ENCODE data around the gene CDH23.

The CDH23 gene

DNA sequence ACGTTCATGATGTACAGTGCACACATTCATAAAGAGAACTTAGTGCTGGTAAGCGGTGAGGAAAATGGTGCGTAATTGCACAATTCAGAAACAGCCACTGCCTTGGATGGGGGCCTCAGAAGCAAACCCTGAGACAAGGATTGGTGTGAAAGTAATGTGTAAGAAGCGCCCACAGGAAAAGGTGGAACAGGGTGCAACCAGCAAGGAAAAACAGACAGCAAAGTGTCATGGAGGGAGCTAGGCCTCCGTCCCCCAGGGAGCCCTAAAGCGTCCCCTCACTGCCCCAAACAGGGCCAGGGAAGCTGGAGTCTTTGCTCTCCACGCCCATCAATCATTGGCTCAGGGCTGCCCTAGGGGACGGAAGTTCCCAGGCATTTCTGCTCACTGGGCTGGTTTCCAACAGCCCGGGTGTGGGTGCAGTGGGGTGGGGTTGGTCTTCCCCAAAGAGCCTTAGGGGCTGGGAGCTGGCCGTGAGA is 332.5 kb downstream of the CDH23 start:
- no peak for DNase-seq

DNA sequence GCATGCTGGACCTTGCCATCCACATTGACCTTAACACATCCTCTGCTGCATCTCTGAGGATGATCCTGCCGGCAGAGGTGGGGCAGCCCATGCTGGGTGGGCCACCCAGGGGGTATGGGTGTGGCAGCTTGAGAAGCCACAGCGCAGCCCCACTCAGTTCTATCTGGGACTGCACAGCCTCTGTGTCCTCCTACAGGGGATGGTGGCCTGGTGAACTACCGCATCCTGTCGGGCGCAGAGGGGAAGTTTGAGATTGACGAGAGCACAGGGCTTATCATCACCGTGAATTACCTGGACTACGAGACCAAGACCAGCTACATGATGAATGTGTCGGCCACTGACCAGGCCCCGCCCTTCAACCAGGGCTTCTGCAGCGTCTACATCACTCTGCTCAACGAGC is 335.1 kb downstream of the CDH23 start:
- no peak for DNase-seq

DNA sequence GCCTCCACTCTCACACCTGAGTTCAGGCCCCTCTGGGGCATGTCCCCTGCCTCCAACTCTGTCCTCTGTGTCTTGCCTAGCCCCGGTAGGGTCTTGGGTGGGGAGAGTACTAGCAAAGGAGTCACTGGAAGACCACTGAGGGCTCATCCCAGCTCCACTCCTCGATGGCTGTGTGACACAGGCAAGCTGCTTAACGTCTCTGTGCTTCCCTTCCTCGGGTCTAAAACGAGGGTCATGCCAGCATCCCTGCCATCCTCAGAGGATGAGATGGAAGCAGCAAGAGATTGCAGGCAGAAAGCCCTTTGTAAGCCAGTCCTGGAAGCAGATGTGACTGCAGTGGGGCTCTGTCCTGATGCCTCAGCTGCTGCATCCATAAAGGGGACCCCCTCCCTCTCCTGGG is 338.1 kb downstream of the CDH23 start:
- no peak for DNase-seq

DNA sequence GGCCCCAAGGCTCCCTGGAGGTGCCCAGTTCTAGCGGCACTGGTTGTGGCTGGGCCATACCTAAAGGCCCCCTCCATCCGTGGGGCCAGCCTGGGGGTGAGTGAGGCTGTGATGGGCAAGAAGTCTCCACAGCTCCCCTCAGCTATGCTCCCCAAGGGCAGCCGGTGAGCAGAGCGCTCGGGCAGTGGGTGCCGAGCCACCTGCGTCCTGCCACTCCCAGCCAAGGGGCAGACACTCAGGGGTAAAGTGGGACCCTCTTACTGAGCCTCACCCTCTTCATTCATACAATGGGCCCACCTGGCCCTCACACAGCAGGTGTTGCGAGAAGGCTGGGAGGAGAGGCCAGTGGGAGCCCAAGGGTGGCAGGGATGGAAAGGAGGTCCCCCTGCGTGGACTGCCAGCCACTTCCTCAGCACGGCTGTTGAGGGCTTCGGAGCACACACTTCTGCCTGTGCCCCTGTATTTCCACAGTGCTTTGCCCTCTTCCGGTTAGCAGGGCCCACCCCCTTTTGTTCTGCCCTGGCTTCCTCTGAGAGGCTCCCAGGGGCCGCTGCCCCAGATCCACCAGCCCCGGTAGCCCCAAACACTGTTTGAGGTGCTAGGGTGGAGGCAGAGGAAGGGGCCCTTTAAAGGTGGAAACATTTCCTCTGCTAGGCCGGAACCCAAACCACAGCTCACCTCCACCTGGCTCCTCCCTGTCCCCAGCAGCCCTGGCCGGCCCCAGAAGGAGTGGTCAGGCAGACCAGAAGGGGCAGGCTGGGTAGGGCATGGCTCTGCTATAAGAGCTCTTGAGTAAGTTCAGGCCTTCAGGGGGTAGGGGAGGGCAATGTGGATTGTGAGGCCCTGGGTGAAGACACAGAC is 339.2 kb downstream of the CDH23 start:
- DNase-seq: peak; percentile 75

DNA sequence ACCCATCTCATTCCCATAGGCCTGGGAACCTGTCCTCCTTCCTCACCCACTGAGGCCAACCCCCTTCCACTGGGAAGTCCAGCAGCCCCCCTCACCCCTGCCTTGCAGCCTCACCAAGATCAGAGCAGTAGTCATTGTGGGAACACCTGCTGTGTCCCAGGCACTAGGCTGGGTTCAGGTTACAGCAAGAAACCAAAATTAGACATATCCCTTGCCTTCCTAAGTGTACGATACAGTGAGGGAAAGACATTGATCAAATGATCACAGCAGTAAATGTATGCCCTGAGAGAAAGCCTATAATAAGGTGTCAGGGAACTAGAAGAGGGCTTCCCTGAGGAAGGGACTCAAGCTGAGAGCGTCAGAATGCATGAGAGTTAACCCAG is 339.8 kb downstream of the CDH23 start:
- no peak for DNase-seq

DNA sequence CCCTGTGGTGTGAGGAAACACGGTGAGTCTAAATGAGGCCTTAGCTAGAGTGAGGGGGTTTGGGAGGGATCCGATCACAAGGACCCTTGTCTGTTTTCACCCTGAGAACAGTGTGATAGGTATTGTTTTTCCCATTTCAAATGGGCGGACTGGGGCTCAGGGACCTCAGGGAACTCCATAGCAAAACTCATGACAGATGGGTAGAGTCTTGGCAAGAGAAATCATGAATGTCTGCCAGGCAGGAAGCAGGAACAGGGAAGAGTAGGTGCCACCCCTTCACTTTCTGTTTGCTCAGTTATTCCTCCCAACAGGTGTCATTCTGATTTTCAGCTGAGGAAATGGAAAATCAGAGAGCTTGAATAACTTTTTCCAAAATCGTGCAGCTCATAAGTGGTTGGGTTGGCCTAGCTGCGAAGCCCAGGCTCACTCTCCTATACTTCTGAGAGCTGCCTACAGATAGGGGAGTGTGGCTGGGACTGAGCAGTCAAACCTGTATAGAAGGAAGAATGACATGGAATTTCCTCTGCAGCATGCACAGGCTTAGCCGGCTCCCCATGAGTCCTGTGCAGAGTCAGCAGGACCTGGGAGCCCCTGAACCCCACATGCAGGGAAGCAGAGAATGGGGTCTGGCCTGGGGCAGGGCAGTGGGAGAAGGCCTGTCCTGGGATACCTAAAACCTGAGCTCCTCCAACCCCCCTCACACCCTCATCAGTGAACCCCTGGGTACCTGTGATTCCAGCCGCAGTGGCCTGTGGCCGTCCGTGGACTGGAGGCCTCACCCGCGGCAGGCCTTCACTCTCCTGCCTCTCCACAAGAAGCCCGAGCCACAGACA is 340.5 kb downstream of the CDH23 start:
- no peak for DNase-seq

DNA sequence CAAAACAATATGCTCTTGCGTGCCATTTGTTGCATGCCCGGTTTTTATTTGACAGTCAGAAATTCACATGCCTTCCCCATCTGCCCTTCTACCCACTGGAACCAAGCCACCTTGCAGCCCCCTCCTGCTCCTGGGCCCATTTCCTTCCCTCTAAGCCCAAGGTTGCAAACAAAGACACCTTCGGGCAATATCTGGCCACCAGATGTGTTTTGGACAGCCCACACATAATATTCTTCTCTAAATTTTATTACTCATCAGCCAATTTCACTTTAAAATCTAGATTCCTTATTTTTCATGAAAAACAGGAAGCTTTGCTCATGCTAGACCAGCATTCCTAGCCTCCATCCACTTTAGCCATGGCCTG is 341.1 kb downstream of the CDH23 start:
- no peak for DNase-seq

DNA sequence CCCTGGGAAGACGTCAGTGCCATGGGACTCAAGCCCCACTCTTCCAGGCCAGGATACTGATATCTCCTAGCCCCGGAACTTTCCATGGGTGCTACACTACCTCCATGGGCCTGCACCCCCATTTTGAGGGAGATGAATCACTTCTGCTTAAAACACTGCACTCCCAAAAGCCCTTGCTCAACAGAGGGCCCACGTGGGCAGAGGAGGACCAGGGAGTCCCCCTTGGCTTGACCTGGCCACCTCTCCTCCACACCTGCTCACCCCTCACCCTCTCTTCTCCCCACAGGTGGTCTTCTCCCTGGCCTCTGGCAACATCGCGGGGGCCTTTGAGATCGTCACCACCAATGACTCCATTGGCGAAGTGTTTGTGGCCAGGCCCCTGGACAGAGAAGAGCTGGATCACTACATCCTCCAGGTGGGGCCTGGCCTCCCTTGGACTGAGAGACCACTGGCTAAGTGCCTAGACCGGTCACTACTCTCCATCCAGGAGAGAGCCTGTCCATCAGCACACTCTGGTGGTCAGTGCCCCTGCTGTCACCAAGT is 342.7 kb downstream of the CDH23 start:
- DNase-seq: no peak

DNA sequence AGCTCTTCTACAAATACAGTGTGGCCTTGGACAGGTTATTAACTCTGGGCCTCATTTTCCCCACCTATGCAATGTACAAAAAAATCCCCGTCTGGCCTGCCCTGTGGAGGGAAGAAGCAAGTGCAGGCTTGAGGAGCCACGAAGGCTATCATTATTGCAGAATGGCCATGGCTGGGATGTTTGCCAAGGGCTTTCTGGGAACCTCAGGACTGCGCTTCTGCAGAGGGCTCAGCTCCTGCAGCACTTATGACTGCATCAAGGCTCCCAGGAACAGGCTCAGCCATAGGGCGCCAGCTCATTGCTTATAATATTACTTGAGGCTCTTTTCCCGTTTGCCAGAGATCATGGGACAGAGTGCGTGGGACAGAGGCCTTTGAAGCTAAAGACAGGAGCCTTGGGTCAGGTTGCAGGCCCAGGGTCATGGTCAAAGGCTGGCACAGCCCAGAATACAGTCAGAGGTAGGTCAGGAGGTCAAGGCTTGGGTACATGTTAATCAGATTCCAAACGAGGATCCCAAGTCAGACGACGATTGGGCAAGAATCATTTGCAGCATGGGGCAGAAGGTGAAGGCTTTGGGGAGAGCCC is 343.4 kb downstream of the CDH23 start:
- no peak for DNase-seq

DNA sequence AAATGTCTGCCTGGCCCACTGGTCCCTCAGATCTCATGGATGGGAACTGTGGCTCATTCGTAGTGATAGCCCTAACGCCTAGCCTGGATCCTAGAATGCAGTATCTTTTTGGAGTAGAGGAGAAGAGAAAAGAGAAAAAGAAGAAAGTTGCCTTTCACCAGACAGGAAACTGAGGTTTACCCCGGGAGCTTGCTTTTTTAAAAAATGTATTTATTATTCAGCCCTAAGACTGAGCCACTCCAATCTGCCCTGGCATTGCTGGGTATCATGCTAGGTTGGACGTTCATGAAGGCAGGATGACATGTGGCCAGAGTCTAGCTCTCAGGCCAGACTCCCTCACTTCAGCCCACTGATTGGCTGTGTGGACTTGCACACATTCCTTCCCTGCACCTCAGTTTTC is 344.3 kb downstream of the CDH23 start:
- DNase-seq: no peak

DNA sequence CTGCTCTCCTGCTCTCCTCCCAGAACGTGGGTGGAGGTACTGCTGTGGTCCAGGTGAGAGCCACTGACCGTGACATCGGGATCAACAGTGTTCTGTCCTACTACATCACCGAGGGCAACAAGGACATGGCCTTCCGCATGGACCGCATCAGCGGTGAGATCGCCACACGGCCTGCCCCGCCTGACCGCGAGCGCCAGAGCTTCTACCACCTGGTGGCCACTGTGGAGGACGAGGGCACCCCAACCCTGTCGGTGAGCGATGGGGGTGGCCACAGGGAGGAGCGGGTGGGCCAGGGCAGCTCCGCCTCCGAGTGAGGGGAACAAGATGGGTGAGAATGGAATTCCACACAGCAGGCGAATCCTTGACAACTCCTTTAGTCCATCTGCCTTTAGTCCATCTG is 345.0 kb downstream of the CDH23 start:
- no peak for DNase-seq

DNA sequence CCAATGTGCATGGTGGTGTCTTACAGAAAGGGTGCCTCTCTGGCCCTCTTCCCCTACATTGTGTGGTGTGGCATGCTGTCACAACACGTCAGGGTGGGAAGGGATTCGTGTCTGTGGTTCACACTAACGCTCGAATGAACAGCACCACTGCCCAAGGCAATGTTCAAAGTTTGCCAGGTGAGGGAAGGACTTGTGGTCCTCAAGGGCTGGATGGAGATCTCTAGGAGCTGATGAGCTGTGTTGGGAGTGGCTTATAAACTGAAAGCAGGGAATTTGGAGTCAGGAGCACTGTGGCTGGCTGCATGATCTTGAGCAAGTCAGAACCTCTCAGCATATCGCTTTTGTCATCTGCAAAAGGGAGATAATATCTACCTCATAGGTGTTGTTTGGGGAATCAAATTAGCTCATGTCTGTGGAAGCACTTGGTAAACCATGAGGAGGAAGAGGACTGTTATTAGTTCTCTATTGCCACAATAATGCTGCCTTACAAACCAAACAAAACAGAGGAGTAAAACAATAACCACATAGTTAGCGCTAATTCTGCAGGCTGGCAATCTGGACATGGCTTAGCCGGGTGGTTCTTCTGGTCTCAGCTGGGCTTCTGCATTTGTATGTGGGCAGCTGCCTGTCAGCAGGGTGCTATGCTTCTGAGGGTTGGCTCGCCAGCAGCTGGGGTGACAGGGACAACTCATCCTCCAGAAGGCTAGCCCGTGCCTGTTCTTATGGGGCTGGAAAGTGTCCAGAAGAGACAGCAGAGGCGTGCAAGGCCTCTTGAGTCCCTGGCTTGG is 345.8 kb downstream of the CDH23 start:
- DNase-seq: no peak

DNA sequence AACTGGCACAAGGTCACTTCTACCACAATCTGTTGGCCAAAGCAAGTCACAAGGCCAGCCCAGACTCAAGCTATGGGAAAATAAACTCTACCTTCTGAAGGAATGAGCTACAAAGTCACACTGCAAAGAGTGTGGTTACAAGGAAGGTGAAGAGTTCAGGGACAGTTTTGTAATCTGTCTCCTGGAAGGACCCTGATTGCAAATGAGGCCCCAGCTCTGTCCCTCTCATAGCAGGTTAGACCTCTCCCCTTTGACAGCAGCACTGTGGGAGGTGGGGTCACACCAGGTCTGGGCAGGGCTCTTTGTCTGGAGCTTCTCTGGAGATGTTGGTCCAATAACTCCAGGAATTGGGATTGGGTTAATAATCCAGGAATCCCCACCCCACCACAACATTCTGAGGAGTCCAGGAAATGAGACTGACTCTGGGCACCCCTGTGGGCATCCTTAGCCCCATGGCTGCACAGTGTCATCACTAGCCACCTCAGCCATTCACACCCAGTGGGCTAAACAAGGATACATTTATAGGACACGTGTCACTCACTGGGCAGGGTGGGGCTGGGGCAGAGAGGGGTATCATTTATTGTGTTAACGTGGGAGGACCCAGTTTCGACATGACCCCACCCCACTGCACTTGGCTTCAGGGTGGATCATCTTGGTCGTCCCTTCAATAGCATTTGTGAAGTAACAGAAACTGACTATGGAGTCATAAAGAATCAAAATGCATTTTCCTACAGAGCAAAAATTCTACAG is 346.5 kb downstream of the CDH23 start:
- no peak for DNase-seq

DNA sequence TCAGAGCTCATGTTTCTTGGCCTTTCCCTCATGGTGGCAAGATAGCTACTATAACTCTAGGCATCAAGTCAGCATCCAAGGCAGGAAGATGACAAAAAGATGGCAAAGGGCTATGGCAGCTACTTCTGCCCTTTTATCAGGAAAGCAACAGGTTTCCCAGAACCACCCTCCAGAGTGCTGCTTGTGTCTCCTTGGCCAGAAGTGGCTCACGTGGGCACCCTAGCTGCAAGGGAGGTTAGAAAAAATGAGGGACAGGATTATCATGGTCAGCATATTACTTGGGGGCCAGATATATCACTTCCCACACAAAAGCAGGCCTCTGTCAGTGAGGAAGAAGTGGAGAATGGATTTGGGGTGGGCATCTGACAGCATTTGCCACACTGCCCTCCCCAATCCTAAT is 347.1 kb downstream of the CDH23 start:
- no peak for DNase-seq

DNA sequence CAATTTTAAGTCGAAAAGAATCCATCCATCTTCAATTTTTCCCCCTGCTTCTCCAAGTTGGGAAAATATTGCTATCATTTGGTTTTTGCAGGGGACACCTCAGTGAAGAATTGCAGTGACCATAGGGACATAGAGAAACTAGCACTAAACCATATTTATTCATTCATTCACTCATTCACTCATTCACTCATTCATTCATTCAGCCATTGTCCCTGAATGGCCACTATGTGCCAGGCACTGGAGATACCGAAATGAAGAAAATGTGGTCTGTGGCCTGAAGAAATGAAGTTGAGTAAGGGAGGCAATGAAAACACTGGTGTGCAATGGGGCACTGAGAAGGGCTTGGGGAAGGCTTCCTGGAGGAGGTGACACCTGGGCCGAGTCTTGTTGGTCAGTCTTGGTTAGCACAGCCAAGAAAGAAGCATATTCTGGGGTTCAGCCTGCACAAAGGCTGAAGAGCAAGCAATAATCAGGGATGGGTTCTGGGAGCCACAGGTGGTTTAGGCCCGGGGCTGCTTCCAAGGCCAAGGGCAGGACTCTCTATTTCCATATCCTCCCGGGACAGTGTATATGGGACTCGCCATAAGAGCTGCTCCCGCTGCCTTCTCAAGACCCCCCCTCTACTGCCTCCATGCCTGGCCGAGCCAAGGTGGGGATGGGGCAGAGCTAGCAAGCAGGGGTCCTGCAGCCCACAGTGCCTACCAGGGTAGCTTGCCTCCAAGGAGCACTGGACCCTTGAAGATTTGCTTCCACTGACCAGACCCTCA is 348.4 kb downstream of the CDH23 start:
- DNase-seq: no peak

DNA sequence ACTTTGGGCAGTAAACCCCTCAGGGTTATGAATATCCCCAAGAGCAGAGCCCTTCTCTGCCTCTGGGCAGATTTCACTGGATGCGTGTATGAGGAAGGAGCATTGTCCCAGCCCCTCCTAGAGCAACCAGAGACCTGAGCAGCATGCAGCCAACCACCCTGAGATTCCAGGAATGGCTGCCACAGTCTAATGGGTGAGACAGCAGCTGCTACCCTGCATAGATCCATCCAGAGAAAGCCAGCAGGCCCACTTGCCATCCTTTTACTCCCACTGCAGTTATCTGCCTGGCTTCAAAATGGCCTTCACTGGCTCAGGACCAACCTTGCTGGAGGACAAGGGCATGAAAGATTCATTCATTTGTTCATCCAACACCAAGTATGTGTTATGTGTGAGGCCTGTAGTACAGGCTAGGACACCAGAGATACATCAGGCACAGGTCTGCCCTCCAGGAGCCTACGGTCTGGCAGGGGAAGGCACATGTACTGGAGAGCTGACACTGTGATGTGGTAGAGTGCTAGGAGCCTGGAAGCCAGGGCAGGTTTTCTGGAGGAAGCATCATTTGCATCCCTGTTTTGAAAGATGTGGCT is 349.0 kb downstream of the CDH23 start:
- DNase-seq: no peak

DNA sequence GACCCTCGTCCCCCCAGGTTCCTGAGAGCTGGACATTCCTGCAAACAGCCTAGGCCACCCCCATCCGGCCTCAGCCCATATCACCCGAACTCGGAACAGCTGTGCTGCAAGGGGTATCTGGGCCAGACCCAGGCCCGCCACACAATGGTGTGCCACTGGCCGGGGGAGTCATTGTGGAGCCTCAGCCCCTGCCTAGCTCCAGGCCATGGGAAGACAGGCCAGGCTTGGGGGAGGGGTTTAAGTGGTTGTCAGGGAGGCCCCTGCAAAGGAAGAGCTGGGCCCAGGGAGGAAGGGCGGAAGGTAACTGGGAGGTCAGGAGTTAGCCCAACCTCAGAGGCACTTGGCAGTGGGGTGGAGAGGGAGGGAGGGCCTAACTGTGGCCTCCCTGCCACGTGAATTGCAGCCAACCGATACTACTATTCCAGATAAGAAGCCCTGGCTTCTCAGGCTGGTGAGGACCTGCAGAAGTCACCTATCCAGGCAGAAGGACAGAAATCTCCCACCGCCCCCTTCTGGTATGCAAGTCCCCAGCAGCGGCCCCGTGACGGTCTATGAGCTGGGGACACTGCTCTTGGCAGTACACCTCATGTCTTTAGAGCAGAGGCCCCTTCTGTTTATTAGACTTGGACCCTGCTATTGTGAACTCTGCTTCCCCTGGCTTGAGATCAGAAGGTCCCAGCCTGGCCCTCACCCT is 349.8 kb downstream of the CDH23 start:
- DNase-seq: peak; percentile 38

DNA sequence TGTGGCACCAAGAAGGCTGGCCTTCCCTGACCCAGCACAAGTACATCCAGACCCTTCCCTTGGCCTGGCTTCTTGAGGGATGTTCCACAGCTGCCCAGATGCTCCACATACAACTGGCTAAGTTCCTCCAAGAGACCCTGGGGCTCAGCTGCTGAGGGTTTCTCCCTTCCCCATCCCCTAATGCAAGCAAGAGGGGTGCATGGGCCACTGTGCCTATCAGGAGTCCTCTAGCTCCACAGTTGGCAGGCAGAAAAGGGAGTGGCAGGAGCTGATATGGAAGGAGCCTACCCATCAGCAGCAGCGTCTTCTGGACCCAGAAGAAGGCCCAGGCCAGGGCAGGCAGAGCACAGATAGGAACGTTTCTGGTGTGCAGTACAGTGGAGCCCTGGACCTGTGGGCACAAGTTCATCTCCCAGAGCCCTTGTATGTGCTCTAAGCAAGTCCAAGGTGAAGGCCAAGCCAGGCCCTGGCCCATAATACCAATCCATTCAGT is 350.4 kb downstream of the CDH23 start:
- DNase-seq: no peak

DNA sequence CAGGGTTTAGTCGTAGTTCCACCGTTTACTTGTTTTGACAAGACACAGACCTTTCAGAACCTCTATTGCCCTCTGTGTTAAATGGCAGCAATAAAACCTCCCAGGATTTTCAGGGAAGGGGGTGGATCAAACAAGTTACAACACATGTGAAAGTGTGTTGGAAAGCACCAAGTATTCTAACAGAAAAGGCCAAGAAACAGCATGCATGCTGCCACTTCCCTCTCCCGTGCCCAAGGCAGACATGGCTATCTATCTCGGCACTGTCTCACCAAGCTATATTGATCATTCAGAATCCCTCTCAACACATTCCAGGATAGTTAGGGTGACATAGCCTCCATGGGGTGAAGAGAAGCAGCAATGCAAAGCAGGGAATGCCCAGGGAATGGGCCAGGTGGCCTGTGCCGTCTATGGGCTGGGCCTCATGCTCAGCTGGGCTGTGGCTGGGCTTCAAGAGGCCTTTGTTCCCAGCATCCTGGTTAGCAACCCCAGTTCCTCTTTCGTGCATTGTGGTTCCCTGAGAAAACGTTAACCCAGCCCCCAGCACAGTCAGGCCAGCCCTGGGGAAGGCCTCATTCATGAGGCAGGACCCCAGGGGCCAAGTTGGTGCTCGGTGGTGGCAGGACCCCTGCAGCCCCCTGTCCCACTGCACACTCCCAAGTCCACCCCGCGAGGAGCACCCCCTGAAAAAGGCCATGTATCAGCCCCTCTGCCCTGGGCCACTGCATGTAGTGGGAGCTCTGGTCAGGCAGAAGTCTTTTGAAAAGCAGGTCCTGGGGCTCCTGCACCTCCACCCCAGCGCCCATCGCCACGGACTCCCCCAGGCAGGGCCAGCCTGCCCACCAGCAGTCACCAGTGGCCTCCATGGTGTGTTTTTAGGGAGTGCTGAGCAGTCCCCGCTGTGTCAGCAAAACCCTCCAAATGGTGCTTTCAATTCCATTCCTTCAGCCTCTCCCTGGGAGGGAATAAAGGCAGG is 351.1 kb downstream of the CDH23 start:
- DNase-seq: no peak

All from activated gamma-delta T cell treated with Interleukin-2 at 50 U/mL for 16 hours (primary cell).